Urinary bladder (tissue), 4 donors: ENCODE results near the gene RBM28. TPM values are rescaled to one million over a fixed set of nuclear protein-coding genes. Genes with fewer than 3 reads are reported as not detected.

Experiments
- DNase-seq: peaks from one replicate; pipeline ENCODE4 v3.0.0-alpha.2; 2015; ENCODE audit errors: extremely low spot score
- H3K27ac ChIP-seq: one replicate; pipeline ENCODE4 v1.5.1; 2013; ENCODE audit warnings: low read depth, mild to moderate bottlenecking, moderate library complexity
- H3K36me3 ChIP-seq: one replicate; pipeline ENCODE4 v1.6.1; 2013; ENCODE audit warnings: mild to moderate bottlenecking, moderate library complexity; ENCODE audit not compliant: insufficient read depth
- H3K4me1 ChIP-seq: one replicate; pipeline ENCODE4 v1.6.1; 2013; ENCODE audit warnings: mild to moderate bottlenecking, moderate library complexity; ENCODE audit not compliant: insufficient read depth
- H3K4me3 ChIP-seq: one replicate; pipeline ENCODE4 v1.5.1; 2013; ENCODE audit warnings: low read depth, low read length
- WGBS: extraction: QIAGEN DNeasy Blood & Tissue Kit; methylation state at CpG from one replicate; pipeline ENCODE4 v1.1.7; 2013; 5-methylcytosine and 5-hydroxymethylcytosine counted together
- polyA plus RNA-seq: library from polyadenylated mRNA; stranded (reverse); fragments of 200-250 nt; gene quantifications from one replicate; pipeline ENCODE4 v1.2.3, GENCODE V29; 2013
- total RNA-seq: library from RNA; depleted of rRNA; stranded (reverse); fragments of >200 nt; gene quantifications from one replicate; pipeline ENCODE4 v1.2.3, GENCODE V29; 2014
- donor health status: healthy with polysubstance abuse.
- donor health status: healthy.

The RBM28 gene
- total and polyA plus RNA-seq, 2 donors = 13.6 to 21.3 TPM

DNA sequence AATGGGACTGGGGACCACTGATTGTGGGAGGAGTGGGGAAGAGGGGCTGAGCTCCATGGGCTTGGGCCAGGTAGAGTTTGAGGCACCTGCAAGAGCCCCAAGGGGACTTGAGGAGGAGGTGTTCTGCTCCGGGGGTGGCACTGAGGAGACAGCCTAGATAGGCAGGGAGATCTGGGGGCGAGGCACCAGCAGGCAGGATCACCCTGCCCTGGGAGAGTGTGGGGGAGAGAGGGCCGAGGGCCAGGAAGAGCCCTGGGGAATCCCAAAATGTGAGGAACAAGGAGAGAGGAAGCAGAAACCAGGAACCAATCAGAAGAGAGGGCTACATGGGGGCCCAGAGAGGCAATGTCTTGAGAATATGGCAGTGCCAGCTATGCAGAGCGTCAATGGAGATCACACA lies 68.0 kb downstream of the RBM28 start:
- 82% methylated on average over 4 of the region's 4 CpGs for WGBS
- Histone ChIP-seq H3K27ac (no peak overlapping the region), H3K4me3 (no peak overlapping the region), H3K4me1 (no peaks in the 10 kb centered on the region), H3K36me3 (no peaks in the 10 kb centered on the region)
- DNase-seq = no peak

DNA sequence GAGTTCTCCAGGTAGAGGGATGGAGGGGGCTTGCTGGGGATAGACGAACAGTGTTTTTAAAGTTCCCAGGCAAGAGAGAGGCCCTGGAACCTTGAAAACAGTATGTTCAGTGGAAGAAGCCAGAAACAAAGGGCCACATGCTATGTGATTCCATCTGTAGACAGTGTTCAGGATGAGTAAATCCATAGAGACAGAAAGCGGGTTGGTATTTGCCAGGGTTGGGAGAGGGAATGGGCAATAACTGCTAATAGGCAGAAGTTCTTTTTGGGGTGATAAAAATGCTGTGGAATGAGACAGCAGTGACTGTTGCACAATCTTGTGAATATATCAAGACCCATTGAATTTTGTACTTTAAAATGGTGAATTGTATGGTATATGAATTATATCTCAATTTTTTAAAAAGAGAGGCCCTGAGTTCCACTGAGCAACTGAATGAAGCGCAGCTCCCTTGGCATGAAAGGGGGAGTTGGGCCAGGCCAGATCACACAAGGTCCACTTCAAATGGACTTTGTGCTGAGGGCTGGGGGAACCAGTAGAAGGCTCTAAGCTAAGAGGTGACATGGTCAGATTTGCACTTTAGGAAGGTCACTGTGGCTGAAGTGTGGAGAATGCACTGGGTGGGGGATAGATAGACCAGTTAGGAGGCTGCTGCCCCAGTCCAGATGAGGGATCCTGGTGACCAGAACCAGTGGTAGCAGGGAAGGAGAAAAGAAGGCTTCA lies 68.7 kb downstream of the RBM28 start:
- Histone ChIP-seq H3K27ac (no peak overlapping the region), H3K4me3 (no peak overlapping the region), H3K36me3 (no peaks in the 10 kb centered on the region), H3K4me1 (no peaks in the 10 kb centered on the region)
- DNase-seq = no peak
- WGBS = 64% methylated on average over 3 of the region's 3 CpGs

DNA sequence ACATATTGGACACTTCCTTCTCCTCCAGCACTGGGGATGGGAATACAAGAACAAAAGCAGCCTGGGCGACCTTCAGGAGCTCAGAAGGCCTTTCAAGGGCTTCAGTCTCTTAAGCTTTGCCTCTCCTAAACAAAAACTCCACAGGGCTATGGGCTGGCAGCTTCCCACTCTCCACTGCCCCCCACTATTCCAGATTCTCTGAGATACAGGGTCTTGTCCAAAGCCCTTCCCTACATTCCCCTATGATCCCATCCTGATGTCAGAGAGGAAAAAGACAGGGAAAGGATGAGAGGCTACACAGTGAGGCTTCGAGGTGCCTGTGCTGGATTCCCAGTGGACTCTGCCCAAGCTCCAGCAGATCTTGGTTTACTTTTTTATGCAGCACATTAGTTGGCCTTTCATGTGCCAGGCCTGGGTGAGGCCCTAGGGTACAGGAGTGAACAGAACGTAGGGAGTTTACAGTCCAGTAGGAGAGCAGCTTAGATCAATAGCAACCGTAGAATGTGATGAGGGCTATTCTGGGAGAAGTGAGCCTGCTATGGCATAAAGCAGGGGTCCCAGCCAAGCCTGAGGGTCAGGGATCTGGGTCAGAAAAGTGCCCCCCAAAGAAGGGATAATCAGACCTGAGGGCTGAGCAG lies 69.3 kb downstream of the RBM28 start:
- no peaks in the 10 kb centered on the region for H3K4me1 ChIP-seq
- DNase-seq = no peak
- H3K36me3 ChIP-seq = no peaks in the 10 kb centered on the region
- H3K4me3 ChIP-seq = no peak overlapping the region
- no peak overlapping the region for H3K27ac ChIP-seq
- 86% methylated on average over 4 of the region's 4 CpGs for whole genome bisulfite sequencing

DNA sequence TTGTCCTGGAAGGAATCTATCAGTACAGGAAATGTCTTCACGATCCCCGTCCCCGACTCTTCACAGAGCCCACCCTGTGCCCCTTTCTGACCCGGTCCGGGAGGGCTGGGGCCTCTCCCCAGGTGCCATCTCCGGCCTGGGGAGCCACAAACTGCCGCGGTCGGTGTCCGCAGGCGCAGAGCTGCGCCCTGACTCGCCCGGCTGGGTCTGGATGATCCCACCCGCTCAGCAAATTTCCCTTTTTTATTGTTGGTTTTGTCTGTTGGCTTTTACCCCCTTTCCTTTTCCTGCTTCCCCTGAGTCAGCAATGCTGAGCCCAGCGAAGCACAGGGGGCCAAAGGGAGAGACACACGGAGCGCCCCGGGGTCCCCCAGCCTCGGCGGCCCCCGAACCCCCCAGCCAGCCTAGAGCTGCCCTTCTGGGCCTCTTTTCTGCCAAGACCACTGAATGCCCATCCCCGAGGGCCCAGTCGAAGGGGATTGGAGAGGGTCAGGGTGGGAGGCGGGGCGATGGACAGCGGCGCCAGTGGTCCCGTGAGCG lies 71.7 kb downstream of the RBM28 start:
- no peaks in the 10 kb centered on the region for H3K36me3 ChIP-seq
- H3K4me3 ChIP-seq = no peak overlapping the region
- H3K27ac ChIP-seq = no peak overlapping the region
- 24% methylated on average over 30 of the region's 30 CpGs for WGBS
- no peaks in the 10 kb centered on the region for H3K4me1 ChIP-seq
- no peak for DNase-seq

DNA sequence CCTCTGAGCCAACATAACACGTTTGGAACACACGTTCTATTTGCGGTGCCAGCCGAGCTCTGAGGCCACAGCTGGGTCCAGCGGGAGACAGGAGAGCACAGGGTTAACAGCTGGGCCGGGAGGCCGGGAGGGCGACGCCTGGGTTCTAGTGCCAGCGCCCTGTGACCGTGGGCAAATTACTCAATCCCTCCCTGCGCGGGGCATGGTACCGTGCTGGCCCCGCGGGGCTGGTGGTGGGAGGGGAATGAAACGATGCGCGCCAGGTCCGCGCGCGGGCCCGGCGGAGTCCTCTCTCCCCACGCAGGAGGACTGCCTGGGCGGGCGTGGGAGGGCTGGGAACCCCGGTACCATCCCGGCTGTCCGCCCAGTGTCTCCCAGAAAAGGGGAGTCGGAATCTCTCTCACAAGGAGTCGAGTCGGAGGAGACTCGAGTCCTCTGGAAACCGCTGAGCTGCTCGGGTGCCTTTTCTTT lies 72.2 kb downstream of the RBM28 start:
- 6% methylated on average over 37 of the region's 37 CpGs for WGBS
- peak overlapping the region; percentile 29 for H3K4me3 ChIP-seq
- no peaks in the 10 kb centered on the region for H3K36me3 ChIP-seq
- H3K27ac ChIP-seq = no peak overlapping the region
- no peaks in the 10 kb centered on the region for H3K4me1 ChIP-seq
- DNase-seq = no peak

DNA sequence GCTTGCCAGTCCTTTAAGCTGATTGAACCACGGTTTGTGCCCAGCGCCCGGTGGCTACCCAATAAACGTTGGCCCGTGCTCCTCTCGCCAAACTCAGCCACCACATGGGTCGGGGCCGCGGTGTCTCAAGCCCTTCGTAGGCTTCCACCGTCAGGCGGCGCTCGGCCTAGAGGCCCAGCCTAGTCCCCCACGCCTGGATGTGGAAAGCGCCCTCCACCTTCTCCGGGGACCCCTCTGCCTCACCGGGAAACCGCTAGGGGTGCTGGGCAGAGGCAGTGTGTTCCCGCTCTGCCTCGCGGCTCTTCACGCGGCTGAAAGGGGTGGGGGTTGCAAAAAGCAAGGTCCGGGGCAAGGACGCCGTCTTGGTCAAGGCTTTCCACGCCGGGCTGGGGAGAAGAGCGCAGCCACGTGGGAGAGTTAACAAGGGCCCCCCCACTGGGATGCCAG lies 72.9 kb downstream of the RBM28 start:
- no peak overlapping the region for H3K27ac ChIP-seq
- H3K4me1 ChIP-seq = peaks cover 2% of the 10 kb centered on the region
- WGBS = 21% methylated on average over 31 of the region's 31 CpGs
- no peak overlapping the region for H3K4me3 ChIP-seq
- H3K36me3 ChIP-seq = no peaks in the 10 kb centered on the region
- no peak for DNase-seq

DNA sequence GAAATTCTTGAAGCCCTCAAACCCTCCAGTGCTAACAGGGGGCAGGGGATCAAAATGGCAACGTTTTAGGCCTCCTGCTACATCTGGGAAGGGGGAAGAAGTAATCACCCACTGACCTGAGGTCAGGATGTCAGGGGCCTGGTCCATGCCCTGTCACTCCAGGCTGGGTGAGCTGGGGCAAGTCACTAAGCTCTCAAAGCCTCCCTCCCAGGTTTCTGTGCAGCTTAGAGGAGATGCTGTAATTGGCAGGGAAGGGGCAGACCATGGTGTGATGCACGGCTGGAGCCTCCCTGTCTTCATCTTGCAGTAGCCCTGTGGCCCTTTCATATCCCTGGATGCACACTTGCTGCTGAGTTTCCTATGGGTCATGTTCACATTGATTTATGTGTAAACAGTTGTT lies 75.5 kb downstream of the RBM28 start:
- DNase-seq = no peak
- no peak overlapping the region for H3K4me3 ChIP-seq
- H3K36me3 ChIP-seq = no peaks in the 10 kb centered on the region
- H3K27ac ChIP-seq = no peak overlapping the region
- peaks cover 3% of the 10 kb centered on the region for H3K4me1 ChIP-seq
- WGBS = 45% methylated on average over 2 of the region's 2 CpGs

DNA sequence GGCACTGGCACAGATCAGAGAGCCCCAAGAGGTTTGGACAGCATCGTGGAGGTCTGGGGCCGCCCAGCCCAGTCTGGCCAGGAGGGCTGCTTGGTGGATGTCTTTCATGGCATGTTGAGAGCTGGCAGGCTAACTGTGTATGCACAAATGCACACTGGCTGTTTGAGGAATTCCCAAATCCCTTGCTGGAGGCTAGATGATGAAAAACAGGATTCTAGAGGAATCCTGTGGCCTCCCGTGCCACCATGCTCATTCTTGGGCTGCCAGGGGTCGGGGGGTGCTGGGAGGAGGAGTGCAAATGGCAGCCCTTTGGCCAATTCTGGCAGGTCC lies 76.1 kb downstream of the RBM28 start:
- DNase-seq = no peak
- WGBS = 44% methylated on average over 4 of the region's 4 CpGs
- H3K4me3 ChIP-seq = no peak overlapping the region
- H3K4me1 ChIP-seq = peaks cover 3% of the 10 kb centered on the region
- H3K27ac ChIP-seq = peak overlapping the region; percentile 32
- no peaks in the 10 kb centered on the region for H3K36me3 ChIP-seq

DNA sequence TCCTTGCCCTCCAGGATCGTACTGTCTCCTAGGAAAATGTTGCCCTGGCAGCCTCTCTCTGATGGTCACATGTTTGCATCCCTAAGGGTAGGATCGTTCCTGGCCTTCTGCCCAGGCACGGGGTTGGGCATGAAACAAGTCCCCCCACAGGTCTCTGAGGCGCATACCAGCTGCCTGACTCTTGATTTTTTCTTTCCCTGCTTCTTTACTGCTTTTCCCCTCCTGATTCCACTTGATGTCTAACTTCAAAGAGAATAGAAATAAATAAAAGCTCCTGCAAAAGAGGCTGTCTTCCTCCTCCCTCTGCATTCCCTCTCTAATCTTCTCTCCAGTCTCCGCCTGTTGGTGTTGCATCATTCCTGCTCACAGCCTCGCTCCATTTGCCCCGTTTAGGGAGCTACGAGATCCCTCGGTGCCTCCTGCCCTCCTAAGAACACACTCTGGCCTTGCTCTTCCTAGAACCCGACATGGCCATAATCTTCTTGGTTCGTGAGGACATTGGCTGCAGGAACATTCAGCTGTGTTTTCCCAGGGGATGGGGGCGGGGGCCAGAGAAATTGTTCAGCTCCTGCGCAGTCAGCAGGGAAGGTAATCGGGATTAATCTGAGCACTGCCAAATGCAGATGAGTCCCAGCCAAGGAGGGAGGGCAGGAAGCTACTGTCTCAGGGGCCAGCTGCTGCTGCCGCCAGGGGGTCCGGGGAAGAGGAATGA lies 76.7 kb downstream of the RBM28 start:
- H3K36me3 ChIP-seq = no peaks in the 10 kb centered on the region
- DNase-seq = no peak
- peaks cover 3% of the 10 kb centered on the region for H3K4me1 ChIP-seq
- peak overlapping the region; percentile 32 for H3K27ac ChIP-seq
- H3K4me3 ChIP-seq = no peak overlapping the region
- 12% methylated on average over 16 of the region's 16 CpGs for WGBS

DNA sequence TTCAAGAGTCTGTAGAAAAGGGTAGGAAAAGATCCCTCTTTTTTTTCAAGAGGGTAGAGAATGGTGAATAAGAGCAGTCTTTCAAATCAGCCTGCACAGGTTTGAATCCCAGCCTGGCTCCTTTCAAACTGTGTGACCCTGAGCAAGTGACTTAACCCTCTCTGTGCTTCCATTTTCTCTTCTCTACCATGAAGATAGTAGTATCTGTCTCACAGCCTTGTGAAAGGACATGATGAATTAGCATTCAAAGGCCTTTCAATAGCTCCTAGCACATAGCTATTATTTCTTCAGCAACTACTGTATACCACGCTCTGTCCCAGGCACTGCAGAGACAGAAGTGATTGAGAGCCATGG lies 77.2 kb downstream of the RBM28 start:
- H3K4me3 ChIP-seq = no peak overlapping the region

DNA sequence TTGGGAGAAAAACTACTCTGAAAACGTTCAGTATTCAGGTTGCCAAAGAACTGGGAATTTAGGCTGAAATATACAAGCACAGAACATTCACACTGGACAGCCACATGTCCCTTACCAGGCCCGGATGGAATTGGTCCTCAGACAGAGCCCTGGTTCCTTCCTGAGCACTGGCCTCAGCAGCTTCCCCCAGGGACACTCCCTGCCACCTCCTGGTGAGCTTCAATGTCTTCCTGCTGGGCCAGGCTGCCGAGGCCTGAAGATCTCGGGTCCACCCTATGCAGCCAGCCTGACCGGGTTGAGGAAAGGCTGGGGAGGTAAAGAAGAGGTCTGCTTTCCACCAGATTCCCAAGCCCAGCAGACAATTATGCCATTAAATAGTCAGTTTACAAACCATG lies 77.8 kb downstream of the RBM28 start:
- H3K36me3 ChIP-seq = no peaks in the 10 kb centered on the region
- H3K27ac ChIP-seq = no peak overlapping the region
- 58% methylated on average over 5 of the region's 5 CpGs for WGBS
- no peak overlapping the region for H3K4me3 ChIP-seq
- H3K4me1 ChIP-seq = peaks cover 3% of the 10 kb centered on the region
- no peak for DNase-seq

More for the DNA sequence above, 77.2 kb downstream of the RBM28 start:
- Histone ChIP-seq H3K4me1 (peaks cover 3% of the 10 kb centered on the region), H3K27ac (no peak overlapping the region), H3K36me3 (no peaks in the 10 kb centered on the region)
- DNase-seq = no peak
- WGBS = 59% methylated on average over 1 of the region's 1 CpG

DNA sequence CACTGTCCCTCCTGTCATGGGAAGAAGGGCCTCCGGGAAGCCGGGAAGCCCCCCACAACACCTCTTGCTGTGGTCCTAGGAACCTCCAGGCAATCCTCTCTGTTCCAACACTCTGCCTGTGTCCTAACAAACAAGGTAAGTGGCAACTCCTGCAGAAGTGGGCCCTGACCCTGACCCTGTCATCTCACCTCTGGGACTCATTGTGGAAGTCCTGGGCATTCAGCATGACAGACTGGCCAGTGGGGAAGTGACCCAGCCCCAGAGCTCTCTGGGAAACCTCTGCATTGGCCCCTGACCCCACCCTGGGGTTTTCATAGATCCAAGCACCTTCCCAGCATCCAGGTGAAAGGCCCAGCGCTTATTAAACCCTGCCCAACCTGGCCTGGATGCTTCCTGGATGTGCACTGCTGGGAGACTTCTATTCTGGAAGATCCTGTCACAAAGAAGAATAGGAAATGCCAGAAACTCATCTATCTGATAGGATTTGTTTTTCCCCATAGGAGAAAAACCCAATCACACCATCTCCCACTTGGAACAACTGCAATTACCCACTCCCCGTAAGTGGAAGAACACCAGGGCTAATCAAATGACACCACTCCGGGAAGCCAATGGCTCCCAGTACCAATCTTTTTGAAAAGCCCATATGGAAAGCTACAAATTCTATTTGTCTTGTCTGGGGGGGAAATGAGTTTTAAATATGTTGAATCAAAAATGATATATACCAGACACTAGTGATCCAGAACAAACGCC lies 78.4 kb downstream of the RBM28 start:
- Histone ChIP-seq H3K36me3 (no peaks in the 10 kb centered on the region), H3K27ac (no peak overlapping the region), H3K4me3 (no peak overlapping the region), H3K4me1 (peaks cover 3% of the 10 kb centered on the region)
- no peak for DNase-seq
- WGBS = 94% methylated on average over 6 of the region's 6 CpGs

DNA sequence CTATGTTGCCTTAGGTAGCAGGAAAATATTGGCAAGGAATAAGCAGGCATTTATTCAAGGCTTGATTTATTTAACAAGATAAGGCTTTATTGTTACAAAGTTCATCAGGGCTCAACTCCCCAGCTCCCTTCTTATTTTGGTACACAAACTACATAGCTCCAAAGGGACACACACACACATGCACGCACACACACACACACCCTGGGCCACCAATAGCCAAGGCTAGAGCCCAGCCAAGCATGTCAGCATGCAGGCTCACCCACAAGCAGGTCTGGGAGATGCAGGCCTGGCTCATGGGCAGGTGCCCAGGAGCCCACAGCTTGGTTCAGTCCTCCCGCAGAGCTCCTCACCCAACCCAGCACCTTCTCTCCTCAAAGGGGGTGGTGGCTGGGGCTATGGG lies 79.2 kb downstream of the RBM28 start:
- Histone ChIP-seq H3K4me3 (no peak overlapping the region), H3K36me3 (no peaks in the 10 kb centered on the region), H3K27ac (no peak overlapping the region), H3K4me1 (peaks cover 3% of the 10 kb centered on the region)
- WGBS = 87% methylated on average over 2 of the region's 2 CpGs
- no peak for DNase-seq
